A549 (cell line): Measurements from ENCODE around the gene RHBDL2. TPM values are rescaled to one million over a fixed set of nuclear protein-coding genes. Genes with fewer than 3 reads are reported as not detected.

ENCODE experiments used
- ATAC-seq, 2 experiments: fragments of 200-7000 bp in 1 of 2; fragments of >200 bp in 1 of 2; cut with Nextera tagmentation in 1 of 2; cut with Tn5 transposase in 1 of 2; 3 replicates each; pipeline versions ENCODE4 v1.8.0 to v1.9.1; 2018 to 2020; ENCODE audit warnings: mild to moderate bottlenecking in 1 of 2, moderate library complexity in 1 of 2
- CTCF ChIA-PET: fragments of 300-600 bp; sonication (Branson Sonifier 250); formaldehyde crosslinking; extraction: SDS; loops from one replicate; lab custom pipeline; 2021; ENCODE audit warnings: antibody characterized with exemption, inconsistent platforms; lab: Yijun Ruan, JAX
- POLR2A ChIA-PET: fragments of 350-600 bp; formaldehyde crosslinking; extraction: SDS; loops from one replicate; lab custom pipeline; 2021; ENCODE audit warnings: antibody characterized with exemption, inconsistent platforms; lab: Yijun Ruan, JAX
- DNase-seq, 2 experiments: peaks; one replicate each; pipeline versions ENCODE4 v3.0.0 to v3.0.0-alpha.2; 2011 to 2016; ENCODE audit warnings: low read depth in 1 of 2, low spot score in 1 of 2
- FAIRE-seq: peaks from 2 replicates; lab custom pipeline; 2011; peaks lifted over from hg19 to GRCh38; lab: Jason Lieb, UNC
- H3K27ac ChIP-seq, 2 experiments: fragments of >200 bp; sonication (Bioruptor Twin); formaldehyde crosslinking; 3 replicates each; pipeline ENCODE4 v1.5.1; 2016 to 2017
- H3K4me1 ChIP-seq: fragments of >200 bp; sonication (Bioruptor Twin); formaldehyde crosslinking; 3 replicates; pipeline ENCODE4 v1.6.1; 2016
- H3K4me2 ChIP-seq: fragments of >200 bp; sonication (Bioruptor Twin); formaldehyde crosslinking; 3 replicates; pipeline ENCODE4 v1.6.1; 2016
- H3K4me3 ChIP-seq: fragments of >200 bp; sonication (Bioruptor Twin); formaldehyde crosslinking; 3 replicates; pipeline ENCODE4 v1.5.1; 2016
- H3K9me3 ChIP-seq: fragments of >200 bp; sonication (Bioruptor Twin); formaldehyde crosslinking; 3 replicates; pipeline ENCODE4 v1.6.1; 2016
- CBX8 ChIP-seq: fragments of 200-600 bp; sonication (generic); IDR thresholded peaks from 2 replicates; pipeline ENCODE4 v1.6.1; 2016
- ELK1 ChIP-seq: fragments of 150-350 bp; IDR thresholded peaks from 2 replicates; pipeline ENCODE4 v1.6.1; 2014; ENCODE audit warnings: low read depth, mild to moderate bottlenecking, low read length
- EP300 ChIP-seq, 2 experiments: fragments of >200 bp; sonication (Bioruptor Twin); formaldehyde crosslinking; IDR thresholded peaks; 2 replicates in 1 of 2; 3 replicates in 1 of 2; pipeline ENCODE4 v1.6.1; 2016 to 2017
- FOSB ChIP-seq: fragments of 250-450 bp; sonication (Bioruptor Pico); IDR thresholded peaks from 2 replicates; pipeline ENCODE4 v1.5.0; 2020; ENCODE audit warnings: mild to moderate bottlenecking, moderate library complexity
- GATA3 ChIP-seq: IDR thresholded peaks from 2 replicates; pipeline ENCODE4 v1.6.1; 2012; ENCODE audit warnings: borderline replicate concordance
- HMGXB4 ChIP-seq: fragments of 250-450 bp; sonication (Bioruptor Pico); IDR thresholded peaks from 2 replicates; pipeline ENCODE4 v1.5.0; 2021; ENCODE audit warnings: mild to moderate bottlenecking, moderate library complexity, borderline replicate concordance
- JUNB ChIP-seq: fragments of >200 bp; sonication (Bioruptor Twin); formaldehyde crosslinking; IDR thresholded peaks from 2 replicates; pipeline ENCODE4 v1.6.1; 2016
- NR3C1 ChIP-seq: fragments of >200 bp; sonication (Bioruptor Twin); formaldehyde crosslinking; IDR thresholded peaks from 3 replicates; pipeline ENCODE4 v1.6.1; 2017
- PHF8 ChIP-seq: fragments of 200-600 bp; sonication (generic); IDR thresholded peaks from 2 replicates; pipeline ENCODE4 v1.6.1; 2016; ENCODE audit warnings: low read depth, mild to moderate bottlenecking, antibody characterized with exemption, moderate library complexity, borderline replicate concordance
- RCOR1 ChIP-seq: fragments of 150-350 bp; IDR thresholded peaks from 2 replicates; pipeline ENCODE4 v1.6.1; 2014; ENCODE audit warnings: antibody characterized with exemption, low read length, low read depth
- RNF2 ChIP-seq: fragments of 200-600 bp; sonication (generic); IDR thresholded peaks from 2 replicates; pipeline ENCODE4 v1.6.1; 2016; ENCODE audit warnings: low read depth, mild to moderate bottlenecking, antibody characterized with exemption, moderate library complexity, borderline replicate concordance
- SMC3 ChIP-seq: fragments of >200 bp; sonication (Bioruptor Twin); formaldehyde crosslinking; IDR thresholded peaks from 3 replicates; pipeline ENCODE4 v1.6.1; 2018; ENCODE audit warnings: inconsistent platforms
- SREBF2 ChIP-seq: fragments of 450-650 bp; IDR thresholded peaks from 2 replicates; pipeline ENCODE4 v1.6.1; 2014; ENCODE audit warnings: mild to moderate bottlenecking, moderate library complexity
- ZC3H11A ChIP-seq: fragments of 450-650 bp; IDR thresholded peaks from 2 replicates; pipeline ENCODE4 v1.6.1; 2014; ENCODE audit warnings: antibody characterized with exemption, mild to moderate bottlenecking
- ZFP36 ChIP-seq: fragments of 450-650 bp; IDR thresholded peaks from 2 replicates; pipeline ENCODE4 v1.6.1; 2014; ENCODE audit warnings: borderline replicate concordance; ENCODE audit not compliant: partially characterized antibody
- WGBS: methylation state at CpG from one replicate; pipeline ENCODE4 v1.1.6; 2017; ENCODE audit errors: missing lambda C conversion rate; 5-methylcytosine and 5-hydroxymethylcytosine counted together
- polyA plus RNA-seq, 4 experiments: library from polyadenylated mRNA; depleted of rRNA in 3 of 4; stranded (reverse); fragments of >200 nt; fragmentation: RNase III in 1 of 4; extraction: RNeasy Plus Mini Kit Qiagen cat#74134 plus additional on column Dnase treatment in 1 of 4; gene quantifications; 2 replicates in 3 of 4; 3 replicates in 1 of 4; pipeline ENCODE4 v1.2.3, GENCODE V29; 2011 to 2017
- TF ChIP-seq, protein P1 (sequence below): fragments of 250-450 bp; sonication (Bioruptor Pico); IDR thresholded peaks from 2 replicates; pipeline ENCODE4 v1.5.0; 2020; ENCODE audit warnings: low read depth, mild to moderate bottlenecking, moderate library complexity
- TF ChIP-seq, protein P2 (sequence below): IDR thresholded peaks from 2 replicates; pipeline ENCODE4 v1.6.1; 2012; ENCODE audit warnings: low read depth, borderline replicate concordance

The RHBDL2 gene
- polyA plus RNA-seq, 2 of the 4 experiments (the other 2 are of a cell fraction) = 2.6 to 3.6 TPM

- H3K9me3 ChIP-seq = no peaks in the 10 kb centered on the region
- ChIA-PET POLR2A (no interaction called here), CTCF (interaction anchor here (1.7 kb wide), 1 partner anchor 11 kb away, joined by 4 read pairs; no protein-coding TSS in a partner anchor)
- FAIRE-seq (no peak), ATAC-seq (no peak), DNase-seq (no peak)
- no peak overlapping the region for H3K27ac ChIP-seq
- H3K4me2 ChIP-seq = no peak overlapping the region
- no peaks in the 10 kb centered on the region for H3K4me1 ChIP-seq
- WGBS = 86% methylated on average over 8 of the region's 8 CpGs
- H3K4me3 ChIP-seq = no peak overlapping the region
- TF ChIP-seq FOSB (CRISPR knock-in tag) (no peak), ELK1 (no peak), EP300 (IDR thresholded peaks at IDR 0.05) (no peak), JUNB (no peak), ZC3H11A (no peak), CBX8 (no peak), PHF8 (no peak), GATA3 (no peak)
- TF ChIP-seq, protein P1, sequence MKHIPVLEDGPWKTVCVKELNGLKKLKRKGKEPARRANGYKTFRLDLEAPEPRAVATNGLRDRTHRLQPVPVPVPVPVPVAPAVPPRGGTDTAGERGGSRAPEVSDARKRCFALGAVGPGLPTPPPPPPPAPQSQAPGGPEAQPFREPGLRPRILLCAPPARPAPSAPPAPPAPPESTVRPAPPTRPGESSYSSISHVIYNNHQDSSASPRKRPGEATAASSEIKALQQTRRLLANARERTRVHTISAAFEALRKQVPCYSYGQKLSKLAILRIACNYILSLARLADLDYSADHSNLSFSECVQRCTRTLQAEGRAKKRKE (CRISPR knock-in tag) = no peak
Observed at GRCh38 chr1:38929054-38929453, 12.6 kb downstream of the RHBDL2 start.

DNA sequence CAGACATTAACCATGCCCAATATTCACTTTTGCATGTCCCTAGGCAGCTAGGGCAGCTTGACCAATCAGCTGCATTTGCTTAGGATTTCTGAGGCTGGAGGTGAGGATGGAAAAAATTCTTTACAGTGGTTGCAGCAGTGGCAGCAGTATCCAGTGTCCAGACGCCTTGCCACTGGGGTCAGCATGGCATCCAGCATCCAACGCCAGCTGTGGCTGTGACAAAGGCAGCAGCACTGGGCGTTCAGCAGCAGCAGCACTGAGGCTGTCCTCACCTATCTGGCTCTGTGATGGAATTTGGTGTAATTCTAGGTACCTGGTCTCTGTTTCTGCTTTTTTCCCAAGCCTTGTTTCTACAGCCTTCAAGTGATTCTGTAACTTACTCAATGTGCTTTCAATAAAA lies 15.5 kb downstream of the RHBDL2 start:
- FAIRE-seq (no peak), DNase-seq (no peak), ATAC-seq (no peak)
- no peak overlapping the region for H3K27ac ChIP-seq
- no peak overlapping the region for H3K4me2 ChIP-seq
- TF ChIP-seq SMC3 (no peak), JUNB (no peak), ZFP36 (no peak)
- H3K4me1 ChIP-seq = no peaks in the 10 kb centered on the region
- CTCF ChIA-PET = no interaction called here
- no peaks in the 10 kb centered on the region for H3K9me3 ChIP-seq
- POLR2A ChIA-PET = no interaction called here
- H3K4me3 ChIP-seq = no peak overlapping the region
- WGBS = 66% methylated on average over 3 of the region's 3 CpGs

GRCh38 chr1:38925391-38925790 lies 16.2 kb downstream of the RHBDL2 start:
- POLR2A ChIA-PET = no interaction called here
- no peak for DNase-seq
- no peak overlapping the region for H3K4me3 ChIP-seq
- TF ChIP-seq RCOR1 (no peak), HMGXB4 (CRISPR knock-in tag) (no peak), FOSB (CRISPR knock-in tag) (no peak), NR3C1 (no peak), SREBF2 (no peak), RNF2 (no peak)
- TF ChIP-seq, protein P2, sequence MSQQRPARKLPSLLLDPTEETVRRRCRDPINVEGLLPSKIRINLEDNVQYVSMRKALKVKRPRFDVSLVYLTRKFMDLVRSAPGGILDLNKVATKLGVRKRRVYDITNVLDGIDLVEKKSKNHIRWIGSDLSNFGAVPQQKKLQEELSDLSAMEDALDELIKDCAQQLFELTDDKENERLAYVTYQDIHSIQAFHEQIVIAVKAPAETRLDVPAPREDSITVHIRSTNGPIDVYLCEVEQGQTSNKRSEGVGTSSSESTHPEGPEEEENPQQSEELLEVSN = no peak
- no peaks in the 10 kb centered on the region for H3K9me3 ChIP-seq
- no peak for ATAC-seq
- H3K4me1 ChIP-seq = no peaks in the 10 kb centered on the region
- FAIRE-seq = no peak
- no peak overlapping the region for H3K4me2 ChIP-seq
- H3K27ac ChIP-seq = no peak overlapping the region
- CTCF ChIA-PET = no interaction called here
- 95% methylated on average over 2 of the region's 2 CpGs for WGBS
